Cerebellar cortex (tissue), 1 donor: Measurements from ENCODE around the gene TLK2.

ENCODE experiments used
- DNase-seq: peaks from one replicate; pipeline ENCODE4 v3.0.0-alpha.2; 2015; ENCODE audit warnings: low spot score

Gene TLK2

DNA sequence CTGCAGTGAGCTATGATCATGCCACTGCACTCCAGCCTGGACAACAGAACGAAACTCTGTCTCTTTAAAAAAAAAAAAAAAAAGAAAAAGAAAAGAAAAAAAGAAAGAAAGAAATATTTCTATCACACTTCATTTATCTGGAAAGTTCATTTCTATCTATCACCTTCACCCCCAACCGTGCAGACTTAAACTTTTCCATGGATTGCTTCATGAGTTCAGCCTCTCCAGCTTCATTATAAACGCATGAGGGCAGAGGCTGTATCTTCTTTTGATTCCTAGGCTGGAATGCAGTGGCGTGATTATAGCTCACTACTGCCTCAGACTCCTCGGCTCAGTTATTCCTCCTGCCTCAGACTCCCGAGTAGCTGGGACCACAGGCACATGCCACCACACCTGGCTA is 177.0 kb downstream of the TLK2 start:
- DNase-seq: no peak

DNA sequence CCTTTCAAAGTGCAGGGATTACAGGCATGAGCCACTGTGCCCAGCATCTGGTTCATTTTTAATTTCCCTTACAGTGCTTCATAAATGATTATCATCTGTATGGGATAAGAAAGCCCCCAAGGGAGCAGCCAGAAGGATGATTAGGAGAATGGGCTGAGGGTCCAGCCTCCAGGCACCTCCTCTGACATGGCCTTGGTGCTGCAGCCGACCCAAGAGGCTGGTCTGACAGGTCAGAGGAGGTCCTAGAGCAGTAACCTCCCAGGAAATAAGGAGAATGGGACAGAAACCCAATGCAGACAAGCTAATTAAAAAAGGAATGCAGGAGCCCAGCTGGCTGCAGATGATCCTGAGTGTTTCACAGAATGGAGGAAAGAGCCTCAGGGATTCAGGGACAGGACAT is 177.8 kb downstream of the TLK2 start:
- DNase-seq: no peak

DNA sequence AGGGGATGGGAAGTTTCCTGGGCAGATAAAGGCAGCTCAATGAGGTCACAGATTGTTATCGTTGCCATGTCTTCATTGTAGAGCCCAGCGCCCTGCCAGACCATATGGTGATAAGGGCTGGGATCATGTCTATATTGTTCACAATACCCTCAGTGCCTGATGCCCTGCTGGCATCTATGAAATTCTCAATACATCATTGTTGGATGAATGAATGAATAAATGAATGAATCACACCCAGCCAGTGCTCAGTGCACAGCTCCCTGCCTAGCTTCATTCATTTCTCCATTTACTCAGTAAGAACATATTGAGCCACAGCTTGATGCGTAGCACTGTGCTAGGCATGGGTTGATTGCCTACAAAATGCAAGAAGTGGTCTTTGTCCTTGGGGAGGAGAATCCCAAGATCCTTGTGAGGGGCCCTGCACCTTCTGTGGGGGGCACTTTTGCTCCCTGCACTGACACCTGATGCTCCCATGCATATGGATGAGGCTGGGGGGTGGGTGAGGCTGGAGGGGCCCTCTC is 178.6 kb downstream of the TLK2 start:
- DNase-seq: no peak

DNA sequence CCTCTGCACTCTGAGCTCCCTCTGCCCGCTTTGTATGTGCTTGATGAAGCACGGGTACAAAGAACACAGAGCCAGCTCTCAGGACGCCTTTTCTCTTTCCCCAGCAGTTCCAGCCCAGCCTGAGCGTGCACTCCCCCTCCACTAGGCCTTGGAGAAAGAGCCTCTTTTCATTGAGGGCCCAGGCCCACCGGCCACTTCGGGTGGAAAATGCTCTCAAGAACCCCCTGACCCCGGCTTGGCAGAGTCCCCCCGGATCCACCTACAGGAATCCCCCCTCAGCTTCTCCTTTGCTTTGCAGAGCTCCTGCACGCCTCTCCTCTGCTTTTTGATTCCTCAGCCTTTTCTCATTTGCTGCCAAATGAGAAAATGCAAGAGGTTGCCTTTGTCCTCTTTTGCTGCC is 179.1 kb downstream of the TLK2 start:
- no peak for DNase-seq

DNA sequence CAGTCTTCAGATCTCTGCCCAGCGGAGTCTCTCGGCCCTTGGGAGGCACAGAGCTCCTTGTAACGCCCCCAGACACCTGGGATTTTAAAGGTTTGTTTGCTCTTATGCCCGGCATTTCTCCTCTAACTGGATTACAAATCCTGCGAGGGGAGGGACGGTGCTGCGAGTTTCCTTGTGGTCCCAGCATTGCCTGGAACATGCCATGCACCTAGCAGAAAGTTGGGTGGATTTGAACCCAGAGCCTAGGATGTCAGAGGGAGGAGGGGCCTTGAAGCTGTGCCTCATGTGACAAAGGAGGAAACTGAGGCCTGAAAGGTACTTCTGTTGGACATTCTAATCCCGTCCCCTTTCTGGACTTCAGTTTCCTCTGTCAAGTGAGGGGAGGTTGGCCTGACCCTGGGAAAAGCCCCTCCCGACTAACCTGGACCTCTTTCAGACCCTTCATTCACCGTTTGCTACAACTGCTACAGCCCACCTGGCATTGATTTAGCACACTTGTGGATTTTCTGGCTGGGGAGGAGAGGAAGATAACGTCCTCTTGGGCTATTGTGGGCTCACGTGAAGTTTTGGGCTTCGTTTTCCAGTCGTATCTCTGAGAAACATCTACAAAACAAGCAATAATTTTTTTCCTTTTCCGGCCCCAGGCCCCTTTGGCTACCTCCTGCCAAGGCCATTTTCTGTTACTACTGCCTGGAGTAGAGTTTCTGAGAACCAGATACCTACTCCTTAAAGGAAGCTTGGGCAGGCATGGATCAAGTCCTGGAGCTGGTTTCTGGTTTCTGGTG is 179.7 kb downstream of the TLK2 start:
- no peak for DNase-seq

DNA sequence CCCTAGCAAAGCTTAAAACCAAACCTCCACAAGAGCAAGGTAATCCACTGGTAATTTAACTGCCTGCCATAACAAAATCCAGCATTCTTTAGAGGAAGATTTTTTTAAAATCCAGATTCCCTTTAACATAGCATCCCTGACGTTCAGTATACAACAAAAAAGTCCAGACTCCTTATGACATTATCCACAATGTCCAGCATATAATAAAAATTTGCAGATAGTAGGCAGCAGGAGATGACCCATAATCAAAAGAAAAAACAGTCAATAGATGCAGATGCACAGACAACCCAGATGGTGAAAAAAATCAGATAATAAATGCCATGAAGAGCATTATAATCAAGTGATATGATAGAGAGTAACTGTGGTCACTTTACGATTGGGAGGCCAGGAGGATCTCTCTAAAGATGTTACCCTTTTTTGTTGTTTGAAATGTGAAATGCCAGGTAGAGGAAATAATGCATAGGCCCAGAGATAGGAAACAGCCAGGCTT is 182.0 kb downstream of the TLK2 start:
- no peak for DNase-seq

DNA sequence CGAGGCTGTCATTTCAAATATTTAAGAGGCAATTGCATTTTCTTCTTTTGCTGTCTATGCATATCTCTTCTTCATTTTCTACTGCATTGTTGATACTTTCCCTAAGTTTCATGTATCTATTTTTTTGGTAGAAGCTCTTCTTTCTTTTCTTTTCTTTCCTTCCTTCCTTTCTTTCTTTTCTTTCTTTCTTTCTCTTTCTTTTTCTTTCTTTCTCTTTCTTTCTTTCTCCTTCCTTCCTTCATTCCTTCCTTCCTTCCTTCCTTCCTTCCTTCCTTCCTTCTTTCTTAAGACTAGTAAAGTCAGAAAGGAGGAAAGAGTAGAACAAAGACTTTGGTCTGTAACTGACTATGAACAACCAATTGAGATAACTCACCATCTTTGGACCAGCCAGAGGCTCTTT is 182.7 kb downstream of the TLK2 start:
- no peak for DNase-seq

DNA sequence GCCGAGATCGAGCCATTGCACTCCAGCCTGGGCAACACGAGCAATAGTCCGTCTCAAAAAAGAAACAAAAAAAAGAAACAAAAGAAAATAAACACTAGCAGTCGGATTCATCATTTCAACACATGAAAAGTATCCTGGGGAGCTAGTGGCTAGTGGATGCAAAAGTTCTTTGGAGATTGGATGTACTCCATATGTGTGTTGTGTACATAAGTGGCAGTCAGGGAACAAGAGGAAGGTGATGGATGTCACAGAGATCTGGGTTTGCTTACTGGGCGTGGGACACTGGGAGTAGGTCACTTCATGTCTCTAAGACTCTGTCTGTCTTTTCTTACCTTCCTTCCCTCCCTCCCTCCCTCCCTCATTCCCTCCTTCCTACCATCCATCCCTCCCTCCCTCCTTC is 184.2 kb downstream of the TLK2 start:
- no peak for DNase-seq
